Endothelial cell of umbilical vein (primary cell): Measurements from ENCODE around the gene CD80. TPM values are rescaled to one million over a fixed set of nuclear protein-coding genes. Genes with fewer than 3 reads are reported as not detected.
A peak's percentile ranks its signal among the peaks of the same experiment; 100 is the strongest.

ENCODE experiments used
- BruUV-seq: library from RNA; stranded (reverse); fragments of 400-500 nt; replicated peaks from 2 replicates; lab custom pipeline; 2021; lab: Mats Ljungman, UMichigan
- CTCF ChIA-PET: fragments of 300-600, 350-600 bp; sonication (Branson Sonifier 250); formaldehyde crosslinking; loops from one replicate; lab custom pipeline; 2021; ENCODE audit warnings: antibody characterized with exemption, inconsistent platforms; lab: Charles Lee
- POLR2A ChIA-PET: fragments of 300-600, 350-600 bp; sonication (Branson Sonifier 250); formaldehyde crosslinking; loops from one replicate; lab custom pipeline; 2021; ENCODE audit warnings: antibody characterized with exemption, inconsistent platforms; lab: Charles Lee
- DNase-seq: peaks from one replicate; pipeline ENCODE4 v3.0.0-alpha.2; 2011; ENCODE audit warnings: low read depth, low spot score
- FAIRE-seq: peaks from 2 replicates; lab custom pipeline; 2011; peaks lifted over from hg19 to GRCh38; lab: Jason Lieb, UNC
- H2AFZ ChIP-seq: 2 replicates; pipeline ENCODE4 v1.6.0; 2012; ENCODE audit warnings: low read depth, low read length, control low read depth, inconsistent platforms
- H3K27ac ChIP-seq: 2 replicates; pipeline ENCODE4 v1.5.1; 2011; ENCODE audit warnings: low read depth, mild to moderate bottlenecking, control low read depth, low read length, moderate library complexity; ENCODE audit not compliant: insufficient read depth
- H3K27me3 ChIP-seq, 2 experiments: 2 replicates each; pipeline versions ENCODE4 v1.6.0 to v1.6.1; 2011; ENCODE audit warnings: low read length in 2 of 2, mixed read lengths in 1 of 2; ENCODE audit not compliant: control insufficient read depth in 2 of 2, insufficient read depth in 2 of 2
- H3K36me3 ChIP-seq, 2 experiments: 2 replicates in 1 of 2; 3 replicates in 1 of 2; pipeline ENCODE4 v1.5.1; 2011; ENCODE audit warnings: low read length in 2 of 2, mild to moderate bottlenecking in 1 of 2, moderate library complexity in 1 of 2; ENCODE audit not compliant: control insufficient read depth in 2 of 2, insufficient read depth in 2 of 2; ENCODE audit errors: extremely low read depth in 1 of 2
- H3K4me1 ChIP-seq: 3 replicates; pipeline ENCODE4 v1.5.1; 2011; ENCODE audit warnings: mild to moderate bottlenecking, low read length; ENCODE audit not compliant: control insufficient read depth, insufficient read depth; ENCODE audit errors: extremely low read depth
- H3K4me2 ChIP-seq: 2 replicates; pipeline ENCODE4 v1.6.1; 2011; ENCODE audit warnings: low read length, control low read depth, mixed read lengths; ENCODE audit not compliant: insufficient read depth
- H3K4me3 ChIP-seq, 3 experiments: fragments of 200-600 bp in 1 of 3; sonication (generic), shearing (Covaris generic) in 1 of 3; replicated peaks in 1 of 3; 2 replicates each; pipeline ENCODE4 v1.5.1; 2011 to 2016; ENCODE audit warnings: control low read depth in 3 of 3, low read length in 3 of 3, mild to moderate bottlenecking in 2 of 3, inconsistent platforms in 1 of 3, low read depth in 1 of 3, moderate library complexity in 1 of 3; ENCODE audit not compliant: insufficient read depth in 1 of 3
- H3K79me2 ChIP-seq: 2 replicates; pipeline ENCODE4 v1.6.0; 2012; ENCODE audit warnings: low read length, inconsistent platforms; ENCODE audit not compliant: control insufficient read depth, insufficient read depth
- H3K9ac ChIP-seq: replicated peaks from 2 replicates; pipeline ENCODE3; 2011; ENCODE audit warnings: low read length, control low read depth; ENCODE audit not compliant: insufficient read depth; ENCODE audit errors: extremely low read depth
- H3K9me1 ChIP-seq: replicated peaks from 3 replicates; pipeline ENCODE4 v1.6.0; 2011; ENCODE audit warnings: mild to moderate bottlenecking, low read length; ENCODE audit not compliant: control insufficient read depth, insufficient read depth; ENCODE audit errors: extremely low read depth
- H3K9me3 ChIP-seq: replicated peaks from 2 replicates; pipeline ENCODE4 v1.5.1; 2012; ENCODE audit warnings: low read length, inconsistent platforms; ENCODE audit not compliant: control insufficient read depth, insufficient read depth
- H4K20me1 ChIP-seq: replicated peaks from 2 replicates; pipeline ENCODE3; 2011; ENCODE audit warnings: mild to moderate bottlenecking, low read length; ENCODE audit not compliant: control insufficient read depth, insufficient read depth; ENCODE audit errors: extremely low read depth
- CTCF ChIP-seq, 2 donors: IDR thresholded peaks; 1 replicate in 1 of 2; 2 replicates in 1 of 2; pipeline ENCODE4 v1.5.1; 2011; ENCODE audit warnings: low read length in 2 of 2, mild to moderate bottlenecking in 2 of 2, moderate library complexity in 2 of 2, control low read depth in 1 of 2, inconsistent platforms in 1 of 2, low read depth in 1 of 2; ENCODE audit not compliant: insufficient read depth in 1 of 2; ENCODE audit errors: extremely low read depth in 1 of 2
- EZH2 ChIP-seq: IDR thresholded peaks from 2 replicates; pipeline ENCODE4 v1.6.1; 2012; ENCODE audit warnings: borderline replicate concordance, low read depth, mild to moderate bottlenecking, moderate library complexity, low read length, inconsistent platforms; ENCODE audit not compliant: severe bottlenecking
- FOS ChIP-seq: IDR thresholded peaks from 2 replicates; pipeline ENCODE4 v1.6.1; 2011; ENCODE audit warnings: mild to moderate bottlenecking, low read length, moderate library complexity, borderline replicate concordance; ENCODE audit not compliant: insufficient read depth
- JUN ChIP-seq: IDR thresholded peaks from 2 replicates; pipeline ENCODE4 v1.6.1; 2011; ENCODE audit warnings: borderline replicate concordance, low read depth; ENCODE audit not compliant: insufficient read length, insufficient read depth
- POLR2A ChIP-seq: IDR thresholded peaks from 2 replicates; pipeline ENCODE4 v1.6.1; 2012; ENCODE audit warnings: low read depth, mild to moderate bottlenecking, control low read depth, low read length
- dilution Hi-C: fragments of 300-500 bp; cut with MboI; formaldehyde crosslinking; loops from one replicate; pipeline ENCODE4 v1.15.0; 2019; ENCODE audit warnings: low sequenced_read_pairs; ENCODE audit not compliant: extremely low pct_ligation_motif_present
- intact Hi-C: fragments of 100-400 bp; cut with micrococcal nuclease; formaldehyde crosslinking; loops from one replicate; pipeline ENCODE4 v1.10.0; 2022
- polyA plus RNA-seq, 4 experiments: library from polyadenylated mRNA; depleted of rRNA in 3 of 4; stranded (reverse) in 3 of 4; unstranded in 1 of 4; fragments of >200 nt; gene quantifications; 2 replicates each; pipeline versions ENCODE4 v1.2.1 to v1.2.3, GENCODE V29; 2011 to 2012; ENCODE audit warnings: missing spikeins in 1 of 4
- total RNA-seq: library from RNA; stranded (reverse); gene quantifications from 2 replicates; pipeline ENCODE4 v1.2.3, GENCODE V29; 2021

Gene CD80
- total and polyA plus RNA-seq, 2 donors (not counting 3 experiments of a cell fraction or from before 2014, with no cell fraction given): not detected

- no peaks in the 10 kb centered on the region for H3K27me3 ChIP-seq
- TF ChIP-seq POLR2A: no peak
- TF ChIP-seq EZH2: no peak
- no peak for TF ChIP-seq FOS
- TF ChIP-seq JUN: no peak
- peak; percentile 9 to 47 for TF ChIP-seq CTCF (IDR thresholded peaks at IDR 0.05; ENCODE audit: extremely low read depth in 1 of 2, insufficient read depth in 1 of 2, low read depth in 1 of 2, low read length in 2 of 2)
- BruUV-seq: no TSS peak
- H2AFZ ChIP-seq: no peak overlapping the region
- H4K20me1 ChIP-seq: no peaks in the 10 kb centered on the region
- H3K27ac ChIP-seq: no peak overlapping the region
- no peaks in the 10 kb centered on the region for H3K9me1 ChIP-seq
- peaks cover 20% of the 10 kb centered on the region for H3K4me1 ChIP-seq
- dilution Hi-C loops (no loop called here), intact Hi-C loops (loop anchor here (1.0 kb wide), 1 partner anchor 77 kb away; the partner anchor contains the start of gene COX17)
- DNase-seq (no peak), FAIRE-seq (no peak)
- no peaks in the 10 kb centered on the region for H3K9me3 ChIP-seq
- no peaks in the 10 kb centered on the region for H3K79me2 ChIP-seq
- H3K4me3 ChIP-seq: no peak overlapping the region
- no peaks in the 10 kb centered on the region for H3K36me3 ChIP-seq
- ChIA-PET CTCF (interaction anchor here (0.9 to 2.2 kb wide), 9 partner anchors 12 to 124 kb away, joined by 3 to 9 read pairs (median 3); partner anchors contain the start of gene COX17), POLR2A (no interaction called here)
- H3K4me2 ChIP-seq: no peak overlapping the region
- H3K9ac ChIP-seq: no peak overlapping the region
These were observed 41.3 kb upstream of the CD80 start for GRCh38 chr3:119600732-119601131.
